Measurements from ENCODE around the gene ICAM5.
A peak's percentile ranks its signal among the peaks of the same experiment; 100 is the strongest.

Gene ICAM5

DNA sequence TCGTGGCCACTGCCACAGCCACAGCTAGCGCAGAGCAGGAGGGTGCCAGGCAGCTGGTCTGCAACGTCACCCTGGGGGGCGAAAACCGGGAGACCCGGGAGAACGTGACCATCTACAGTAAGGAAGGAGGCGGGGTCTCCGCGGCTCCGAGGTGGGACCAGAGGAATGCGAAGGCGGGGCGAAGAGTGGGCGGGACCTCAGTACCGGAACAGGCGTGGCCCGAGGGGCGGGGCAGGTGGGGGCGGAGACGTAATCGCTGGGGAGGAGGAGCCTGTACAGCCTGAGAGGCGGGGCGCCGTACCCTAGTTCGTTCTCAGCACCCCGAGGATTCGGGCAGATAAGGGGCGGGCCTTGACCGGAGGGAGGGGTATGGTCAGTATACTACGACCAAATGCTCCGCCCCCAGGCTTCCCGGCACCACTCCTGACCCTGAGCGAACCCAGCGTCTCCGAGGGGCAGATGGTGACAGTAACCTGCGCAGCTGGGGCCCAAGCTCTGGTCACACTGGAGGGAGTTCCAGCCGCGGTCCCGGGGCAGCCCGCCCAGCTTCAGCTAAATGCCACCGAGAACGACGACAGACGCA, 2.5 kb downstream of the ICAM5 start:
- no peak for DNase-seq

DNA sequence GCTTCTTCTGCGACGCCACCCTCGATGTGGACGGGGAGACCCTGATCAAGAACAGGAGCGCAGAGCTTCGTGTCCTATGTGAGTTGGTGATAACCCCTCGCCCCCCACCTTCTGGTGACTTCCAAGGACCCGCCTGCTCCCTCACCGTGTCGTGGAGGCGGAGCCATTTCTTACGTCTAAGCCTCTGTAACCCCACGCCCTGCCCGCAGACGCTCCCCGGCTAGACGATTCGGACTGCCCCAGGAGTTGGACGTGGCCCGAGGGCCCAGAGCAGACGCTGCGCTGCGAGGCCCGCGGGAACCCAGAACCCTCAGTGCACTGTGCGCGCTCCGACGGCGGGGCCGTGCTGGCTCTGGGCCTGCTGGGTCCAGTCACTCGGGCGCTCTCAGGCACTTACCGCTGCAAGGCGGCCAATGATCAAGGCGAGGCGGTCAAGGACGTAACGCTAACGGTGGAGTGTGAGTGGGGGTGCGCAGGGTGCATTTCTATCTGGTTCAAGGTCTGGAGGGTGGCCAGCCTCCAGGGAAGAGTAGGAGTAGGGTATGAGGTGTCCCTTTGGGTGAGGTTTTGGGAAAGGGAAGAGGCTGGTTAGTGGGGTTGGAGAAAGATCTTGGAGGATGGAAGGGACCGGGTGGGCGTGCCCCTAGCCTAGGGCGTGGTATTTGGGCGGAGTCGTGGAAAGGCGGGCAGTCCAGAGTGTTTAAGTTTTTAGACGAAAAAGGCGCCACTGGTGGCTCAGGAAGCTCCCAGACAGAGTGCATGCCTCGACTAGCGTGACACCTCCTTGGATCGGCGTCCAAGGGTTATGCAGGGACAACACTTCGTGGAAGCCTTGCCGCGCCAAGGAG, 3.3 kb downstream of the ICAM5 start:
- no peak for DNase-seq

DNA sequence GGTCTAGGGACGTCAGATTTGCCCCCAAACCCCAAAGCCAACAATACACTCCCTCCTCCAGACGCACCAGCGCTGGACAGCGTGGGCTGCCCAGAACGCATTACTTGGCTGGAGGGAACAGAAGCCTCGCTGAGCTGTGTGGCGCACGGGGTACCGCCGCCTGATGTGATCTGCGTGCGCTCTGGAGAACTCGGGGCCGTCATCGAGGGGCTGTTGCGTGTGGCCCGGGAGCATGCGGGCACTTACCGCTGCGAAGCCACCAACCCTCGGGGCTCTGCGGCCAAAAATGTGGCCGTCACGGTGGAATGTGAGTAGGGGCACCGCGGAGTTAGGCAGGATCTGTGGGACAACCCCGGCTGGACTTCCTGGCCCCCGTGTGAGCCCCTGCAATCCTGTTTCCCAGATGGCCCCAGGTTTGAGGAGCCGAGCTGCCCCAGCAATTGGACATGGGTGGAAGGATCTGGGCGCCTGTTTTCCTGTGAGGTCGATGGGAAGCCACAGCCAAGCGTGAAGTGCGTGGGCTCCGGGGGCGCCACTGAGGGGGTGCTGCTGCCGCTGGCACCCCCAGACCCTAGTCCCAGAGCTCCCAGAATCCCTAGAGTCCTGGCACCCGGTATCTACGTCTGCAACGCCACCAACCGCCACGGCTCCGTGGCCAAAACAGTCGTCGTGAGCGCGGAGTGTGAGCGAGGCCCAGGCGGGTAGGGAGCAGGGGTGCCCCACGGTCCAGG, 4.0 kb downstream of the ICAM5 start:
- no peak for DNase-seq

DNA sequence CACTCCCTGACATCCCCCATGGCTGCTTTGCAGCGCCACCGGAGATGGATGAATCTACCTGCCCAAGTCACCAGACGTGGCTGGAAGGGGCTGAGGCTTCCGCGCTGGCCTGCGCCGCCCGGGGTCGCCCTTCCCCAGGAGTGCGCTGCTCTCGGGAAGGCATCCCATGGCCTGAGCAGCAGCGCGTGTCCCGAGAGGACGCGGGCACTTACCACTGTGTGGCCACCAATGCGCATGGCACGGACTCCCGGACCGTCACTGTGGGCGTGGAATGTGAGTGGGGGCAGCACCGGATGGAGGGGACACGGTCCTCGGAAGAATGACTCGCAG, 4.6 kb downstream of the ICAM5 start:
- no peak for DNase-seq

DNA sequence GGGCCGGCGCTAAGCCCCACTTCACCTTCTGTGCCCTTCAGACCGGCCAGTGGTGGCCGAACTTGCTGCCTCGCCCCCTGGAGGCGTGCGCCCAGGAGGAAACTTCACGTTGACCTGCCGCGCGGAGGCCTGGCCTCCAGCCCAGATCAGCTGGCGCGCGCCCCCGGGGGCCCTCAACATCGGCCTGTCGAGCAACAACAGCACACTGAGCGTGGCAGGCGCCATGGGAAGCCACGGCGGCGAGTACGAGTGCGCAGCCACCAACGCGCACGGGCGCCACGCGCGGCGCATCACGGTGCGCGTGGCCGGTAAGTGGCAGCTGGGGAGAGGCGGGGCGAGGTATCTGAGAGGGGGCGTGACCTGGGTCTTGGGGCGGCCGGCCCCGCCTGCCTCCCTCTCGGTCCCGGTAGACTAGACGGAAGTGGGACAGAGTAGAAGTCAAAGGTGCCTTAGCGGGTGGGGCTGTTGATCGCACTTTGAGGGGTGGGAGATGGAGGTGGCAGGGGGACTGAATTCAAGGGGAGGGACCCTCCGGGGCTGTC, 5.6 kb downstream of the ICAM5 start:
- DNase-seq = no peak

DNA sequence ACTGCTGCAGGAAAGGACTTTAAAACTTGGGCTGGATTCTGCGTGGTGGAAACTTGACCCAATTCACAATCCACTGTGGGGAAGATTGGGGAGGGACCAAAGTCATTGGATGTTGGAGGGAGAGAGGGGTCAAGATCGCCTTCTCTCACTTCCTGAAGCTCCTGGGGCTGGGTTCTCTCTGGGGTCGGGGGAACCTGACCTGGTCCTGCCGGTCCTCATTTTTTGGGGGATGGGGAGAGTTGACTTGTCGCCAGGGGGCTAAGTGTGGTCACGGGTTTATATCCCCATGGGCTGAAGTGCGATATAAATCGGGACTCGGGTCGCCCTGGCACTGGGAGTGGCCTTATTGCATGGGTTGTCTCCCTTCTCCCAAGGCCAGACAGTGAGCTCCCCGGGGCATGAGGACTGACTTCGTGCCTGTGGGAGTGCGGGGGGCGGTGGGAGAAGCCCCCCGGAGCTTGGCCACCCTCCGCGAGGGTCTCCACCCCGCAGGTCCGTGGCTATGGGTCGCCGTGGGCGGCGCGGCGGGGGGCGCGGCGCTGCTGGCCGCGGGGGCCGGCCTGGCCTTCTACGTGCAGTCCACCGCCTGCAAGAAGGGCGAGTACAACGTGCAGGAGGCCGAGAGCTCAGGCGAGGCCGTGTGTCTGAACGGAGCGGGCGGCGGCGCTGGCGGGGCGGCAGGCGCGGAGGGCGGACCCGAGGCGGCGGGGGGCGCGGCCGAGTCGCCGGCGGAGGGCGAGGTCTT, 6.3 kb downstream of the ICAM5 start:
- no peak for DNase-seq

DNA sequence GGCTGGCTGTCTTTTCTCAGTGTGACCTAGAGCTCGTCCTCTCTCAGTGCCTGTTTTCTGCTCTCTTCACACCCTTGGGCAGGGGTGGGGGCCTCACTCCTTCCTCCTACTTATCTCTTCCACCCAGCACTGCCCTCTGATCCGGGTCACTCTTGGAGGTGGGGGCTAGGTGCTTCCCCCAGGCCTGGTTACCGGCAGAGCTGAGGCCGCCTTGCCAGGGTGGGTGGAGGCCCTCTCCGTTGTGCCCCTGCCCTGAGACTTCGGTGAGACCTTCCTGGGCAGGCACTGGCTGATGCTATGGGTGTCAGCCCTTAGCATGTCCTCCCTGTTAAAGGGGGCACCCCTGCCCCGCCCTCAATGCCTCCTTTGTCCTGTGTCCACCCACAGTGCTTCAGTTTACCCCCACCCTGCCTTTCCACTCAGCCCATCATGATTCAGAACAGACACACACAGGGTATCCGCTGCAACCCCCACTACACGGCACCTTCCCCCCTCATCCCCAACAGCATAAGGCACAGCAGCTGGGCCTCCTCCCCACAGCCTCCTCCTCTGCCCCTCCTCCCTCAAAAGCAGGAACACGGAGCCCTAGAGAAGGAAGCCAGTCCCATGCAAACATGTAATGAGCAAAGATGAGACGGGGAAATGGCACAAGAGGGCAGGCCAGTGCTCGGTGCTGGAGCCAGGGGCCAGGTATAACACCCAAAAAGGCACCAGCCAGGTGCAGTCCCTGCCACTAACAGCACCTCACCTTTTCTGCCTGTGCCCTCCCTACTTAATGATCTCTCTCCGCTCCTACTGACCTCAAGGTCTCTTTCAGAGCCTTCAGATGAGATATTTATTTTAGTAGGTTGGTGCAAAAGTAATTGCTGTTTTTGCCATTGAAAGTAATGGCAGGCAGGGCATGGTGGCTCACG, 10.1 kb downstream of the ICAM5 start:
- peak; percentile 38 for DNase-seq

DNA sequence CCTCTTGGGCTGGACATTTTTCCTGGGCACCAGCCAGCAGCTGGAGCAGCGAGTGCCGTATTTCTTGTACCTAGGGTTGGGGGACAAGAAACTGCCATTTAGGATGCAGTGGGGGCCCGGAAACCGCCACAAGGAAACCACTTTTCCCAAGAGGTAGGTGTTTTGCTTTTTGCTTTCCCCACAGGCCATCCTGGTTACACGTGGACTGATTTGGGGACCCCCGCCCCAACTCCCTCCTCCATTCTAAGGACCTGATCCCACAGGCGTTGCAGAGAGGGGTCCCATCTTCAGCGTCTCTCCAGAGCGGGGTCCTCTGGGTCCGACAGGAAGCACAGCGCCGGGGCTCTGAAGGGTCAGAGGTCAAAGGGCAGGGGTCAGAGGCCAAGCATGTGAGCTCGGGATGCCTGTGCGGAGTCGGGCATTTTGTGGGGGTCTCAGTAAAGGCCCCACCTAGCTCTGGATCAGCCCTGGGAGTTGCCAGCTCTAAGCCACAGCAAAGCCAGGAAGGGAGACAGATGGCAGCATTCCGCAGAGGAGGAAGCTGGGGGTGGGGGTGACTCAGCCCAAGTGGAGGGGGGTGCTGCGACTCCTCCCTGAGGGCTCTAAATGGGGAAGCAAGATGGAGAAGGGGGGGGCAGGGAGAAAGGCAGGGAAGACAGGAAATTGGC, 15.5 kb downstream of the ICAM5 start:
- DNase-seq = peak; percentile 47

DNA sequence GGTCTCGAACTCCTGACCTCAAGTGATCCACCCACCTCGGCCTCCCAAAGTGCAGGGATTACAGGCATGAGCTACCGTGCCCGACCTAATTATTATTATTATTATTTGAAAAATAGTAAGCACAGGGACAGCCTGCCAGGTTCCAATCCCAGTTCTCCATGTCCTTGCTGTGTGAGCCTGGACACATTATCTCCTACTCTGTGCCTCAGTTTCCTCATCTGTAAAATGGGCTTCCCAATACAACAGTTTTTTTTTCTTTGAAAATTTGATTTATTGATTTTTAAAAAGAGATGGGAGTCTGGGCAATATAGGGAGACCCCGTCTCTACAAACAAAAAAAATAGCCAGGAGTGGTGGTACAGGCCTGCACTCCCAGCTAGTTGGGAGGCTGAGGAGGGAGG, 16.6 kb downstream of the ICAM5 start:
- no peak for DNase-seq

DNA sequence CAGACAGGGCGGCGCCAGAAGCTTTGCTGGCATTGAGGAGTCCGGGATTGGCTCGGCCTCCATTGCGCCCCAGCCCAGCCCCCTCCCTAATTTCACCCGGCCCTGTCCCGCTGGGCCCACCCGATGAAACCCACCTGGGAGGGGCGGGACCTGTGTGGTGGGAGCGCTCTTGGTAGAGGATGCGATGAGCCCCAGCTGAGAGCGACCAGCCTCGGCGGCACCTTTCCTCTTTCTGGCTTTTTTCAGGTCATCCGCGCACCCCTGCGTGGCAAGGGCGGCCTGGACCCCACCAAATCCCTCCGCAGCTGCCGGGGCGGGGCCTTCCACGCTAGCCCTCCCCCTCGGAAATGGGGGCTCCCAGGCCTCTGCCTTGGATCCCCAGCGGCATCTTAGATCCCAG, 19.7 kb downstream of the ICAM5 start, which contains the start of gene ZGLP1:
ZGLP1 (minus strand) TSS at position 393 of the 400 bp plus-strand sequence.
- no peak for DNase-seq

DNA sequence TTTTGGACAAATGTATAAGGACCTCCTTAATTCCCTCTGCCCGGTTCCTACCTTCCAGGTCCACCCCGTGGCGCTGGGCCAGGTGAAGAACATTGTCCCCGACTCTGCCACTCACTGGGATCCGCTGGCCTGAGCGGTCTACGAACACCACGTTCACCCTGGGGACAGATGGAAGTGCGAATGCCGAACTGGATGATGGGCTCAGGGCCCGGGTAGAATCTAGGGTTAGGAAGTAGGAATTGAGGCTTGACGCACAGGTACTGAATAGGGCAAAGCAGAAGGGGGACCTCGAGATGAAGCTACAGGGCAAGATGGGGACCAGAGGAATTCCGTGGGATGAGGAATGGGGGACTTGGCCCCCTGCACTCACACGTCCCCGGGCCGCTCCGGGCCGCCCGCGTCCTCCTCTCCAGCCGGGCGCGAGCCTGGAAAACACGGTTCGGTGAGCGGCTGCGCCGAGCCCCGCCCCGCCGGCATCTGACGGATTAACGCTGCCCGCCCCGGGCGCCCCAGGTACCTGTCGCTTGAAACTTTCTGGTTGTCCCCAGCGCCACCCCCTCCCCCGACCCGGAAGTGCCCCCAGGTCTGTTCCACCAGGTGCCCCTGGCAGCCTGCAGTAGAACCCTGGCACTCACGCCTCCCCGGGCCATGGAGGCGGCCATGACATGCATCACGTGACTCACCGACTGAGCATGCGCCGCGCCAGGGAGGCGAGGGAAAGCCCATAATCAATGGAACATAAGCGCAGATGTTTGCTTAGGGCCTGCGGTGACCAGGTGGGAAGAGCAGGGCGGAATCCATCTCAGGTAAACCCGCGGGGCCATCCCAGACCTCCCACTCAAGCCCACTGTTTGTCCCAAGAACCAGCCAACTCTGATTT, 25.8 kb downstream of the ICAM5 start, which contains the start of gene FDX2:
FDX2 (minus strand) TSS at position 681 of the 880 bp plus-strand sequence; CDS start at position 662, 19 bp downstream.
- peak; percentile 67 for DNase-seq

DNA sequence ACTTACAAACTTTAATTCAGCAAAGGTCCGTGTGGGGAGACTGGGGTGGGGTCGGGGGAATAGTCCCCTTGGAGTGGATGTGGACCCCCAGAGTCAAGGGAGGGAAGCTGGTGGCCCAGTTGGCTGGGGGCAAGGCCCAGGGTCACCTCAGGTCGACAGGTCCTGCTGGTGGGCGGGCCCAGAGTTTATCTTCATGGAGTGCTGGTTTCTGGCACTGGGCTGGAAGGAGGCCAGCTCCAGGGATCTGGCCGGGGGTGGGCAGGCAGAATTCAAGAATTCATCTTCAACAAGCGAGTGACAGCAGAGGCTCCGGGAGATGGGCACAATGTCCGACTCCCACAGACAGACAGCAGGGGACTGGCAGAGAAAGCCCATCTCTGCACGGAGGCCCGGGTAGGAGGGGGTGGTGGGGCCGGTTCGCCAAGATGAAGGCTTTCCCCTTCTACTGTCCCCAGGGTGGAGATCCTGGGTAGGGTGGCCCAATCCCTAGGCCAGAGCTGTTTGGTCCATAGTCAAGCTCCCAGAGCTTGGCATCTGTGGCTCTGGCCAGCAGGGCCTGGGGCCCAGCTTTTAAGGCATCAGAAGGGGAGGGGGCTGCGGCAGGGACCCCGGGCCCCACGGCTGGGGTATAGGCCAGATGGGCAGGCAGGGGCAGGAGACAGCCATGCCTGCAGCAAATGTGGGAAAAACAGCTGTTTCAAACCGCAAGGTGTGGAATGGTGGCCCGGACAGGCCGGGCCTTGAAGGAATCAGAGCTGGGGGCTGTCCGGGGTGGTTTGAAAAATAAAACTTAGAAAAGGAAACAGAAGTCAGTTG, 26.7 kb downstream of the ICAM5 start:
- DNase-seq = peak; percentile 56

DNA sequence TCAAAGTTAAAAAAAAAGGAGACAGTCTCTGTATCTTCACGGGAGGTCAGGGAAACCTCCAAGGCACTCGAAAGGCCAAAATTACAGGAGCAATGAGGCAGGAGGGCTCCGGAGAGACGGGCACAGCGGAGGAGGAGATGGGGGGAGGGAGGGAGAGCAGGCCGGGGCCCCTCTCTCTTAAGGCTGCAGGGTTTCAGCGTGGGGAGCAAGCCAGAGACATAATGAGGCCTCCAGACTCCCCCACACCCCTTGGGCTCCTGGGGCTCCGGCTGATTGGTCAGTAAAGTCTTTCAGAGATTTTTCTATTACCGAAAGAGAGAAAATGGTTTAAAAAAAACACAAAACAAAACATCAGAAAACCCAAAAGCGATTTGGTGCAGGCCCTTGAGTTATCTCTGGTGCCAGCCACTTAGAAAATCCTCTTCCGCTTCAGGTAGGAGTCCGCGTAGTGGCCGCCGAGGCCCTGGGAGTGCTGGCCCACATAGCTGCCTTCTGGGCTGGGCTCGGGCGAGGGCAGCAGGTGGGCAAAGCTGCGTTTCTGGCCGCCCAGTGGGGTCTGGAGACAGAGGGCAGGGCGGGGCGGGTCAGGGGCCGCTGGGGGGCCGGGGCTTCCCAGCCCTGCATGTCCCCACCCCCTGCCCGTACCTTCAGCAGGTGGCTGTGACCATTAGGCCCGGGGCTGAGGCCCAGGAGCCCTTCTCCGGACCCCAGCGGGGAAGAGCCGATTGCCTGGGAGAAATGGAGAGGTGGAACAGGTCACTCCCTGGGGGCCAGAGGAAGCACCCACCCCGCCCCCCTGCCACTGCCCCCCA, 27.5 kb downstream of the ICAM5 start:
- DNase-seq = no peak

DNA sequence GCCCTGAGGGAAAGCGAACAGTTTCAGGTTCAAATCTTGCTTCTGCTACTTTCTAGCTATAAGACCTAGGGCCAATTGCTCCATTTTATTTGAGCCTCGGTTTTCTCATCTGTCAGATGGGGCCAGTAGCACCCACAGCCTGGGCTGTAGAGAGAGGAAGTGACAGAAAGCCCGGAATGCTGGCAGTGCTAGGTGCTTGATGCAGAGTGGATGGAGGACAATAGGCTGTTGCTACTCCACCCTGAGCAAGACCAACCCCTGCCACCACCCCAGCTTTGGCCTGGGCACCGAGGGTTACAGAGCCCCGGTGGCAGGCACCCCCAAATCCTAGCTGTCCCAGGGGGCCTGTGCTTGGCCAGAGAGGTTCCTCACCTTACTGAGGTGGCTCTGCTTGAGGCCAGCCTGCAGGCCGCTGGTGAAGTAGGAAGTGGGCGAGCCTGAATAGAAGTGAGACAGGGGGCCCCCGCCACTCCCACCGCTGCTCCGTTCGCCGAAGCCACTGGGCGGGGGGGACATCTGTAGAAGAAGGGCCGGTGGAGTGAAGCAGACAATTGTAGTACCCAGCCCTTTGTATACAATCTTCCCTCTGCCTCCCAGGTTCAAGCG, 28.2 kb downstream of the ICAM5 start:
- no peak for DNase-seq

DNA sequence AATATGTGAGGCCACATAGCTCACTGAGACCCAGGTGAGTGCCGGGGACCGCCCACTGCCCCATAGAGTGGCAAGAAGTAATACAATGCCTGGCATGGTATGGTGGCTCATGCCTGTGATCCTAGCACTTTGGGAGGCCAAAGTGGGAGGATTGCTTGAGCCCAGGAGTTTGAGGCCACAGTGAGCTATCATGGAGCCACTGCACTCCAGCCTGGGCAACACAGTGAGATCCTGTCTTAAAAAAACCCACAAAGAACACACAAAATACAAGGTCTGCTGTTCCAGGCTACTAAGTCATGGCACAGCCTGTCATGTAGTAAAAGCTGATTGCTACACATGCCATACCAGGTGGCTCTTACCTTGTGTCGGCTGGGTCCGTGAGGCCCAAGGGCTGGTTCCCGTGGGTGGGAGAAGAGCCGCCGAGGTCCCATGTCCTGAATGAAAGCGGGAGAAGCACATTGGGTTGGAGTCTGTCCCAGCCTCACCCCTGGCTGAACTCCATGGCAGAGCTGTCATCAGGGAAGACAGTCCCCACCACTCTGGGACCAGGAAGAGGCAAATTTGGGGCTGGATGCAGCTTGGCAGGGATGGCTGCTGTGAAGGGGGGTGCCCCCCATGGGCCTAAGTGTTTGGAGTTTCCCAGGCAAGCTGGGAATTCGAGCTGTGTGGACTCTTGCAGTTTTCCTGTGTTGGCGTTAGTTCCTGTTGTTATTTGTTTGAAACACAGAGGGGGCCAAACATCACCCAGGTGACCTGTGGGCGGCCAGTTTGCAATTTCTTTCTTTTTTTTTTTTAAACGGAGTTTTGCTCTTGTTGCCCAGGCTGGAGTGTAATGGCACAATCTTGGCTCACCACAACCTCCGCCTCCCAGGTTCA, 29.3 kb downstream of the ICAM5 start:
- no peak for DNase-seq

DNA sequence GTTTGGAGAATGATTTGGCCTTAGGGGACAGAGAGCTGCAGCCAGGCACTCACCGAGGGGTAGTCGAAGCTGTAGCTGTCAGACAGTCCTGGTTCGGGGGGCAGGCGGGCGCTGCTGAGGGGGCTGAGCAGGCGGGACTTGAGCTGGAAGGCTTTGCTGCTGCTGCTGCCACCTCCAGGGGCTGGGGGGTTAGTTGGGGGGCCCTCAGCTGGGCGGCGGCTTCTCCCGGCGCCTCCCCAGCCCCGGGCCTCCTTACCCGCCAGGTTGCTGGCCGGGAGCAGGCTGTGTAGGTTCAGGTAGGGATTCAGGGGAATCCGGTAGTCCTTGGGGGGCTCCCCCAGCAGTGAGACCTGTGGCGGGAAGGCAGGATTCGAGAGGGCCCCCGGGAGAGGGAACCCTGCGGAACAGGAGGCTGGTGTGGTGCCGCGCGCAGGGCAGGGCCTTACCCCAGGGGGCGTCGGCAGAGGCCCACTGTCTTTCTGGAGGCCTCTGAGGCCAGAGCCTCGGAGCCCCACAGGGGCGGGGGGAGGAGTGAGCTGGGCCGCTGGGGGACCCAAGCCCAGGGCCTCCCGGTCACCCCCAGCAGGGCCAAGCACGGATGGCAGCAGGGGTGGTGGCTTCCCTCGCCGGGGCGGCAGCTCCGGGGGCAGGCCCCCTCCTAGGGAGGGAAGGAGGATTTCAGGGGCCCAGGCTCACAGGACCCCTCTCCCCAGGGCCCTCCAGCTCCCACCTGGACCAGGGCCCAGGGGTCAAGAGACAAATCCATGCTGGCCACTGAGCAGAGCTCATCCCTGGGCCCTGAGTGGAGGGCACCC, 31.1 kb downstream of the ICAM5 start:
- DNase-seq = no peak

Measured in DMS 273 treated with DMSO at 0.1 percent for 48 hours (cell line).